GM13977 (cell line): ENCODE results near the gene TNNI3.

Experiments used
- DNase-seq: peaks from one replicate; pipeline ENCODE4 v3.0.0; 2012; ENCODE audit warnings: low spot score
- in situ Hi-C: fragments of 300-500 bp; cut with MboI; formaldehyde crosslinking; loops from one replicate; pipeline ENCODE4 v1.12.0; 2022; ENCODE audit warnings: low sequenced_read_pairs, low pct_unique_long_range_greater_than_20kb, mixed read lengths, inconsistent platforms; ENCODE audit not compliant: unreplicated experiment
- TF ChIP-seq, protein P1 (sequence below): IDR thresholded peaks from 2 replicates; pipeline ENCODE4 v1.5.1; 2012; ENCODE audit warnings: mild to moderate bottlenecking, control low read depth; ENCODE audit not compliant: insufficient read depth; ENCODE audit errors: extremely low read depth, missing control alignments

Gene TNNI3

DNA sequence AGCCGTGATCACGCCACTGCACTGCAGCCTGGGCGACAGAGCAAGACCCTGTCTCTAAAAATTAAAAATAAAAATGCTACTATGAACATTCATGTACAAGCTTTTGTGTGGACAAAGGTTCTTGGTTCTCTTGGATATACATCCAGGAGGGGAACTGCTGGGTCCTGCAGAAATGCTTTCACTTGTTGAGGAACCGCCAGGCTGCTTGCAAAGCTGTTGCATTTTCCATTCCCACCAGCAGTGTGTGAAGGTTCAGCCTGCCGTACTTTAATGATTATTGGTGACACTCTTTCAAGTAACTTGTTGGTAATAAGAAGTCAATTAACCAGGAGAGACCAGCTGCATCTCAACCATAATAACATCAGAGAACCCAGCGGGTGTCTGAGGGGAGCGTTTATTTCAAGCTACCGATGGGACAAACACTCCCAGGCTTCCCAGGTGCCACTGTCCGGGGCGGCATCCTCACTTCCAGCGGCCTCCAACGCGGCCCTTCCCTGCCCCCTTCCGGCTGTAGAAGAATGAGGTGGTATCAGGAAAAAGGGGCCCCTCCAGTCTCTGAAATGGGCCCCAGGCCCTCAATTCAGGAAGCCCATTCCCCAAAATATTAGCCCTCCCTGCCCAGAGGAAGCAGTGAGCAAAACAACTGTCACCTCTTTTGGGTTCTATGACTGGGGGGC is 24.9 kb downstream of the TNNI3 start:
- in situ Hi-C loops, result no loop called here
- DNase-seq, result no peak
- TF ChIP-seq, protein P1, sequence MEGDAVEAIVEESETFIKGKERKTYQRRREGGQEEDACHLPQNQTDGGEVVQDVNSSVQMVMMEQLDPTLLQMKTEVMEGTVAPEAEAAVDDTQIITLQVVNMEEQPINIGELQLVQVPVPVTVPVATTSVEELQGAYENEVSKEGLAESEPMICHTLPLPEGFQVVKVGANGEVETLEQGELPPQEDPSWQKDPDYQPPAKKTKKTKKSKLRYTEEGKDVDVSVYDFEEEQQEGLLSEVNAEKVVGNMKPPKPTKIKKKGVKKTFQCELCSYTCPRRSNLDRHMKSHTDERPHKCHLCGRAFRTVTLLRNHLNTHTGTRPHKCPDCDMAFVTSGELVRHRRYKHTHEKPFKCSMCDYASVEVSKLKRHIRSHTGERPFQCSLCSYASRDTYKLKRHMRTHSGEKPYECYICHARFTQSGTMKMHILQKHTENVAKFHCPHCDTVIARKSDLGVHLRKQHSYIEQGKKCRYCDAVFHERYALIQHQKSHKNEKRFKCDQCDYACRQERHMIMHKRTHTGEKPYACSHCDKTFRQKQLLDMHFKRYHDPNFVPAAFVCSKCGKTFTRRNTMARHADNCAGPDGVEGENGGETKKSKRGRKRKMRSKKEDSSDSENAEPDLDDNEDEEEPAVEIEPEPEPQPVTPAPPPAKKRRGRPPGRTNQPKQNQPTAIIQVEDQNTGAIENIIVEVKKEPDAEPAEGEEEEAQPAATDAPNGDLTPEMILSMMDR, result peak; percentile 53

DNA sequence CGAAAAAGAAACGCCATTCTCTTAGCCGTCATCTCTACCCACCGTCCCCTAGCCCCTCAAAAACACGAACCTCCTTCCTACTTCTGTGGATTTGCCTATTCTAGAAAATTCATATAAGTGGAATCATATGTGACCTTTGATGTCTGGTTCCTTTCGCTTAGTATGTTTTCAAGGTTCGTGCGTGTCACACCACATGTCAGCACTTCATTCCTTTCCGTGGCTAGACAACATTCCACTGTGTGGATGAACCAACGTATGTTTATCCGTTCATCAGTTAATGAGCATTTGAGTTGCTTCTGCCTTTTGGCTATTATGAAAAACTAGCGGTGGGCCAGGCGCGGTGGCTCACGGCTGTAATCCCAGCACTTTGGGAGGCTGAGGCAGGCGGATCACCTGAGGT is 26.1 kb downstream of the TNNI3 start:
- TF ChIP-seq, protein P1, result no peak
- in situ Hi-C loops, result no loop called here

DNA sequence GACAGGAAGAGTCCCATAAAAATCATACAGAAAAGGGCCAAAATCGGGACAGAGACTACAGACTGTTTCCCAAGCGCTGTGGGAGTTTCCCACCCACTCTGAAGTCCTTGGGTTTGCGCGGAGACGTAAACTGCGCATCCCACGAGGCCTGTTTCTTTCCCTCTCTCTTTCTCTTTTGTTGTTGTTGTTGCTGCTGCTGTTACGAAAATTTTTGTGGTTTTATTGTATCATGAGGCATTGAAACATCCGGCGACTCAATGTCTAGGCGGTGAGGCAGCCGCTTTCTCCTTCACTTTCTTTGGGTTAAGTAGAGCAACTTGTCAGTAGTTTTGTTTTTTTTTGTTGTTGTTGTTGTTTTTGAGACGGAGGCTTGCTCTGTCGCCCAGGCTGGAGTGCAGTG is 38.5 kb downstream of the TNNI3 start:
- TF ChIP-seq, protein P1, result no peak
- DNase-seq, result no peak
- in situ Hi-C loops, result loop anchor here (25.0 kb wide), 1 partner anchor 657 kb away; the partner anchor contains the start of genes CDC42EP5 and LENG9

More for the DNA sequence above, 26.1 kb downstream of the TNNI3 start:
- no peak for DNase-seq

DNA sequence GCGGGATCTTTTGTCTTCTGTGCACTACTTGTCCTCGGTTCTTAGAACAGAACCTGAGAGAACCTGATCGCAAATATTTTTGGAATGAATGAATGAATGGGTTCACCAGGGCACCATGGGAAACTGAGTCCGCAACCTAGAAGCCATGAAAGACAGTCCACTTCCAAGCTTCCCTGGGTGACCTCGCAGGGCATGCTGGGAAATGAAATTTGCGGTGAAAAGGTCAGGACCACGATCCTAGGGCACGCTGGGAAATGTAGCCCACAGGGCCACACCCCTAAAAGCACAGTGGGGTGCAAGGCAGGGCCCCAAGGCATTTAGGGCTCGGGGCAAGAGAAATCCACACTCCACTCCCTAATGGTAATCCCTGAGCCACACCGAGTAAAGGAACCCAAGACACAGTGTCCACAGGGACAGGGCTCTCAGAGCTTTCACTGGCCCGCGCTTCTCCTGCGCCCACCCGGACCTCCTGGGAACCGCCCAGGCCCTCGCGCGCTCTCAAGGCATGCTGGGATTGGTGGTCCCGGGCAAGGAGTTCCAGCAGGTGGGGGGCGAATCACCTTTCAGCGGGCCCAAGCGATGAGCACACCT is 39.0 kb downstream of the TNNI3 start:
- no peak for DNase-seq
- TF ChIP-seq, protein P1, result no peak
- in situ Hi-C loops, result loop anchor here (25.0 kb wide), 1 partner anchor 656 kb away; the partner anchor contains the start of genes CDC42EP5 and LENG9

DNA sequence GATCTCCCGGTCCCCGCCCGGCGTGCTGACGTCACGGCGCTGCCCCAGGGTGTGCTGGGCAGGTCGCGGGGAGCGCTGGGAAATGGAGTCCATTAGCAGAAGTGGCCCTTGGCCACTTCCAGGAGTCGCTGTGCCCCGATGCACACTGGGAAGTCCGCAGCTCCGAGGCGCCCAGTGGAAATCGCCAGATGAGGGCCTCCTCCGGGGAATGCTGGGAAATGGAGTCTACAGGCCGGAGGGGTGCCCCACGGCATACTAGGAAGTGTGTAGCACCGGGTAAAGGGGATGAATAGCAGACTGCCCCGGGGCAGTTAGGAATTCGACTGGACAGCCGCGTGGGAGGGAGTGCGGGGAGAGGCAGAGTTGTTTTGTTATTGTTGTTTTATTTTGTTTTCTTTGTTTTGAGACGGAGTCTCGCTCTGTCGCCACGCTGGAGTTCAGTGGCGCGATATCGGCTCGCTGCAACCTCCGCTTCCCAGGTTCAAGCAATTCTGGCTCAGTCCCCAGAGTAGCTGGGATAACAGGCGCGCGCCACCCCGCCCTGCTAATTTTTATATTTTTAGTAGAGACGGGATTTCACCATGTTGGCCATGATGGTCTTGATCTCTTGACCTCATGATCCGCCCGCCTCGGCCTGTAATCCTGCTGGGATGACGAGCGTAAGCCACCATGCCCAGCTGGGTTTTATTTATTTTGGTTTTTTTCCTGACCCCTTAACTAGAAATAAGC is 39.7 kb downstream of the TNNI3 start:
- DNase-seq, result peak; percentile 100
- TF ChIP-seq, protein P1, result no peak
- in situ Hi-C loops, result loop anchor here (25.0 kb wide), 1 partner anchor 656 kb away; the partner anchor contains the start of genes CDC42EP5 and LENG9

DNA sequence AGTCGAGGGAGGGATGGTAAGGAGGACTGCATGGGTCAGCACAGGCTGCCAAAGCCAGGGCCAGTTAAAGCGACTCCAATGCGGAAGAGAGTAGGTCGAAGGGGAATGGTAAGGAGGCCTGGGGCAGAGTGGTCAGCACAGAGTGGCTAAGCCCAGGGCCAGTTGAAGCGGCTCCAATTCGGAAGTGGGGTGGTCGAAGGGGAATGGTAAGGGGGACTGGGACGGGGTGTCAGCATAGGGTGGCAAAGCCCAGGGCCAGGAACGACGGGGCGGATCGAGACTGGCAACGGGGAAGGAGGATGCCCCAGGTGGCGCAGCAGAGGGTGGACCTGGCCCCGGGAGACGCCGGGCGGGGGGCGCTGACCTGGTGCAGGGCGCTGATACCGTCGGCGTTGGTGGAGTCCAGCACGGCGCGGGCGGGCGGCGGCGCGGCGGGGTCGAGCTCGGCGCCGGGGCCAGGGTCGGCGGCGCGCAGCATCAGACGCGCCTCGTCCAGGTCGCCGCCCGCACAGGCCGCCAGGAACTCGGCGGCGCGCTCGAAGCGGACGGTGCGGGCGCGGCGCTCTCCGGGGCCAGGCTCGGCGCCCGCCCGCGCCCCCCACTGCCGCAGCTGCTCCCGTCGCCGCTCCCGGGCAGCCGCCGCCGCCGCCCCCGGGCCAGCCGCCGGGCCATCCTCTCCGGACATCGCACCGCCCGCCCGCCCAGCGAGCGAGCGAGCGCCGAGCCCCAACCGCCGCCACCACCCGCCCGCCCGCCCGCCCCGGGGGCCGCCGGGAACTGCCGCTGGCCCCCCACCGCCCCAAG is 40.5 kb downstream of the TNNI3 start, which contains the start of gene PPP1R12C:
TSS of gene PPP1R12C (minus strand) at position 779 of the 804 bp plus-strand sequence. CDS start at position 685, 94 bp downstream.
- in situ Hi-C loops, result loop anchor here (25.0 kb wide), 1 partner anchor 655 kb away; the partner anchor contains the start of genes CDC42EP5 and LENG9

More for the DNA sequence above, 40.5 kb downstream of the TNNI3 start, which contains the start of gene PPP1R12C:
- TF ChIP-seq, protein P1, result no peak
- no peak for DNase-seq
